ENCODE measurements around the gene BLOC1S5. TPM values are rescaled to one million over a fixed set of nuclear protein-coding genes. Genes with fewer than 3 reads are reported as not detected.

Gene BLOC1S5
- total and polyA plus RNA-seq, 2 donors from 2014 or later: 20.2 to 27.6 TPM

GRCh38 chr6:8026800-8027199 lies 37.4 kb downstream of the BLOC1S5 start:
- Histone ChIP-seq H3K27ac (ENCODE audit: low read depth in 2 of 2, low read length in 2 of 2) (no peak overlapping the region), H3K9me3 (ENCODE audit: control insufficient read depth in 2 of 3, insufficient read depth in 1 of 3, low read length in 3 of 3) (no peaks in the 10 kb centered on the region), H3K4me3 (ENCODE audit: low read length in 3 of 3) (no peak overlapping the region), H3K36me3 (ENCODE audit: control insufficient read depth in 2 of 3, insufficient read depth in 3 of 3, low read length in 3 of 3) (no peaks in the 10 kb centered on the region), H3K4me1 (ENCODE audit: control insufficient read depth in 2 of 3, insufficient read depth in 2 of 3, low read depth in 1 of 3, low read length in 3 of 3) (no peaks in the 10 kb centered on the region), H3K27me3 (ENCODE audit: control insufficient read depth, insufficient read depth, low read length) (no peaks in the 10 kb centered on the region), H3K9ac (ENCODE audit: low read length in 3 of 3) (no peak overlapping the region)
- TF ChIP-seq, protein P1, sequence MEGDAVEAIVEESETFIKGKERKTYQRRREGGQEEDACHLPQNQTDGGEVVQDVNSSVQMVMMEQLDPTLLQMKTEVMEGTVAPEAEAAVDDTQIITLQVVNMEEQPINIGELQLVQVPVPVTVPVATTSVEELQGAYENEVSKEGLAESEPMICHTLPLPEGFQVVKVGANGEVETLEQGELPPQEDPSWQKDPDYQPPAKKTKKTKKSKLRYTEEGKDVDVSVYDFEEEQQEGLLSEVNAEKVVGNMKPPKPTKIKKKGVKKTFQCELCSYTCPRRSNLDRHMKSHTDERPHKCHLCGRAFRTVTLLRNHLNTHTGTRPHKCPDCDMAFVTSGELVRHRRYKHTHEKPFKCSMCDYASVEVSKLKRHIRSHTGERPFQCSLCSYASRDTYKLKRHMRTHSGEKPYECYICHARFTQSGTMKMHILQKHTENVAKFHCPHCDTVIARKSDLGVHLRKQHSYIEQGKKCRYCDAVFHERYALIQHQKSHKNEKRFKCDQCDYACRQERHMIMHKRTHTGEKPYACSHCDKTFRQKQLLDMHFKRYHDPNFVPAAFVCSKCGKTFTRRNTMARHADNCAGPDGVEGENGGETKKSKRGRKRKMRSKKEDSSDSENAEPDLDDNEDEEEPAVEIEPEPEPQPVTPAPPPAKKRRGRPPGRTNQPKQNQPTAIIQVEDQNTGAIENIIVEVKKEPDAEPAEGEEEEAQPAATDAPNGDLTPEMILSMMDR (IDR thresholded peaks at IDR 0.05; ENCODE audit: borderline replicate concordance, extremely low read depth, insufficient read depth): no peak
- FAIRE-seq (no peak), DNase-seq (no peak)
- intact Hi-C loops (cut with DNase I): no loop called here

- Histone ChIP-seq H3K9ac (ENCODE audit: low read length in 3 of 3) (no peak overlapping the region), H3K27ac (ENCODE audit: low read depth in 2 of 2, low read length in 2 of 2) (no peak overlapping the region), H3K36me3 (ENCODE audit: control insufficient read depth in 2 of 3, insufficient read depth in 3 of 3, low read length in 3 of 3) (no peaks in the 10 kb centered on the region), H3K9me3 (ENCODE audit: control insufficient read depth in 2 of 3, insufficient read depth in 1 of 3, low read length in 3 of 3) (no peaks in the 10 kb centered on the region), H3K4me3 (ENCODE audit: low read length in 3 of 3) (no peak overlapping the region), H3K4me1 (ENCODE audit: control insufficient read depth in 2 of 3, insufficient read depth in 2 of 3, low read depth in 1 of 3, low read length in 3 of 3) (no peaks in the 10 kb centered on the region), H3K27me3 (ENCODE audit: control insufficient read depth, insufficient read depth, low read length) (no peaks in the 10 kb centered on the region)
- TF ChIP-seq, protein P1 (IDR thresholded peaks at IDR 0.05; ENCODE audit: borderline replicate concordance, extremely low read depth, insufficient read depth): no peak
- DNase-seq: no peak
- FAIRE-seq: no peak
- intact Hi-C loops (cut with DNase I): no loop called here
Measured at GRCh38 chr6:8025191-8025590, 39.0 kb downstream of the BLOC1S5 start.

GRCh38 chr6:8023638-8024037 lies 40.6 kb downstream of the BLOC1S5 start:
- DNase-seq (no peak), FAIRE-seq (no peak)
- intact Hi-C loops (cut with DNase I): no loop called here
- no peaks in the 10 kb centered on the region for H3K27me3 ChIP-seq (ENCODE audit: control insufficient read depth, insufficient read depth, low read length)
- H3K27ac ChIP-seq (ENCODE audit: low read depth in 2 of 2, low read length in 2 of 2): no peak overlapping the region
- no peaks in the 10 kb centered on the region for H3K9me3 ChIP-seq (ENCODE audit: control insufficient read depth in 2 of 3, insufficient read depth in 1 of 3, low read length in 3 of 3)
- H3K9ac ChIP-seq (ENCODE audit: low read length in 3 of 3): no peak overlapping the region
- TF ChIP-seq, protein P1 (IDR thresholded peaks at IDR 0.05; ENCODE audit: borderline replicate concordance, extremely low read depth, insufficient read depth): no peak
- no peaks in the 10 kb centered on the region for H3K36me3 ChIP-seq (ENCODE audit: control insufficient read depth in 2 of 3, insufficient read depth in 3 of 3, low read length in 3 of 3)
- no peaks in the 10 kb centered on the region for H3K4me1 ChIP-seq (ENCODE audit: control insufficient read depth in 2 of 3, insufficient read depth in 2 of 3, low read depth in 1 of 3, low read length in 3 of 3)
- H3K4me3 ChIP-seq (ENCODE audit: low read length in 3 of 3): no peak overlapping the region

- no peaks in the 10 kb centered on the region for H3K4me1 ChIP-seq (ENCODE audit: control insufficient read depth in 2 of 3, insufficient read depth in 2 of 3, low read depth in 1 of 3, low read length in 3 of 3)
- FAIRE-seq: no peak
Measured at GRCh38 chr6:8020083-8020482, 44.1 kb downstream of the BLOC1S5 start.

More at GRCh38 chr6:8020083-8020482, 44.1 kb downstream of the BLOC1S5 start:
- no peak for DNase-seq
- Histone ChIP-seq H3K9ac (ENCODE audit: low read length in 3 of 3) (no peak overlapping the region), H3K9me3 (ENCODE audit: control insufficient read depth in 2 of 3, insufficient read depth in 1 of 3, low read length in 3 of 3) (no peaks in the 10 kb centered on the region), H3K27me3 (ENCODE audit: control insufficient read depth, insufficient read depth, low read length) (no peaks in the 10 kb centered on the region), H3K4me3 (ENCODE audit: low read length in 3 of 3) (no peak overlapping the region), H3K27ac (ENCODE audit: low read depth in 2 of 2, low read length in 2 of 2) (no peak overlapping the region), H3K36me3 (ENCODE audit: control insufficient read depth in 2 of 3, insufficient read depth in 3 of 3, low read length in 3 of 3) (peaks cover 0 to under 1% (median 0%) of the 10 kb centered on the region in 3 donors)
- intact Hi-C loops (cut with DNase I): no loop called here
- TF ChIP-seq, protein P1 (IDR thresholded peaks at IDR 0.05; ENCODE audit: borderline replicate concordance, extremely low read depth, insufficient read depth): no peak

Data from kidney (tissue), 14 donors.